ENCODE data around the gene MRGPRE.

MRGPRE gene

GRCh38 chr11:3213659-3214419 is 18.4 kb downstream of the MRGPRE start:
- DNase-seq = no peak

- DNase-seq = no peak
These were observed 23.9 kb downstream of the MRGPRE start for GRCh38 chr11:3208272-3208671.

- DNase-seq = no peak
These were observed 24.6 kb downstream of the MRGPRE start for GRCh38 chr11:3207526-3208189.

- no peak for DNase-seq
These were observed 25.4 kb downstream of the MRGPRE start for GRCh38 chr11:3206922-3207204.

GRCh38 chr11:3206156-3206921 is 25.9 kb downstream of the MRGPRE start:
- DNase-seq = no peak

GRCh38 chr11:3205261-3206155 is 26.7 kb downstream of the MRGPRE start:
- no peak for DNase-seq

- no peak for DNase-seq
These were observed 27.8 kb downstream of the MRGPRE start for GRCh38 chr11:3204141-3205015.

- DNase-seq = no peak
These were observed 28.8 kb downstream of the MRGPRE start for GRCh38 chr11:3203221-3204043.

GRCh38 chr11:3202759-3203158 is 29.5 kb downstream of the MRGPRE start:
- no peak for DNase-seq

- DNase-seq = no peak
These were observed 29.9 kb downstream of the MRGPRE start for GRCh38 chr11:3202305-3202704.

- DNase-seq = no peak
These were observed 30.5 kb downstream of the MRGPRE start for GRCh38 chr11:3201677-3202181.

GRCh38 chr11:3201112-3201581 is 31.1 kb downstream of the MRGPRE start:
- no peak for DNase-seq

GRCh38 chr11:3200388-3201111 is 31.7 kb downstream of the MRGPRE start:
- DNase-seq = no peak

GRCh38 chr11:3199537-3200295 is 32.5 kb downstream of the MRGPRE start:
- no peak for DNase-seq

GRCh38 chr11:3198815-3199214 is 33.4 kb downstream of the MRGPRE start:
- DNase-seq = no peak

- DNase-seq = no peak
These were observed 34.2 kb downstream of the MRGPRE start for GRCh38 chr11:3197878-3198528.

- no peak for DNase-seq
These were observed 35.0 kb downstream of the MRGPRE start for GRCh38 chr11:3197044-3197695.

Data from activated CD4-positive, alpha-beta T cell treated with anti-CD3 and anti-CD28 coated beads, Interleukin-2, amount 50 U/mL, for 1 hour (primary cell).